Mesendoderm (in vitro differentiated cells): ENCODE results near the gene SERTAD3.
"Not testable (repeated sequence)": the region's sequence is repeated elsewhere in the genome, so short reads cannot be mapped to it uniquely, and the experiment has no call there.

Source experiments
- DNase-seq: peaks from one replicate; pipeline ENCODE4 v3.0.0; 2013
- H2AK5ac ChIP-seq: 2 replicates; pipeline ENCODE4 v1.6.1; 2013; ENCODE audit warnings: low read length, inconsistent platforms
- H2BK120ac ChIP-seq: 2 replicates; pipeline ENCODE4 v1.6.1; 2013; ENCODE audit warnings: low read depth, mild to moderate bottlenecking, low read length, moderate library complexity, mixed read lengths
- H2BK15ac ChIP-seq: replicated peaks from 2 replicates; pipeline ENCODE4 v1.6.1; 2013; ENCODE audit warnings: low read depth, mild to moderate bottlenecking, moderate library complexity
- H2BK5ac ChIP-seq: 2 replicates; pipeline ENCODE4 v1.6.1; 2013; ENCODE audit warnings: low read length, inconsistent platforms
- H3K18ac ChIP-seq: 2 replicates; pipeline ENCODE4 v1.6.1; 2013; ENCODE audit warnings: mild to moderate bottlenecking, low read length, mixed read lengths
- H3K23ac ChIP-seq: one replicate; pipeline ENCODE4 v1.6.1; 2013; ENCODE audit warnings: low read length
- H3K27ac ChIP-seq: 2 replicates; pipeline ENCODE4 v1.5.1; 2013; ENCODE audit warnings: low read depth, mild to moderate bottlenecking, inconsistent platforms, low read length, moderate library complexity
- H3K27me3 ChIP-seq: 2 replicates; pipeline ENCODE4 v1.6.1; 2013; ENCODE audit warnings: low read length, control low read depth, mild to moderate bottlenecking, inconsistent platforms; ENCODE audit not compliant: insufficient read depth, poor library complexity
- H3K36me3 ChIP-seq: 2 replicates; pipeline ENCODE4 v1.6.1; 2013; ENCODE audit warnings: low read length, inconsistent platforms; ENCODE audit not compliant: control insufficient read depth, insufficient read depth
- H3K4ac ChIP-seq: one replicate; pipeline ENCODE4 v1.6.1; 2013; ENCODE audit warnings: low read depth, mild to moderate bottlenecking, low read length, moderate library complexity
- H3K4me1 ChIP-seq: 2 replicates; pipeline ENCODE4 v1.6.1; 2013; ENCODE audit warnings: low read depth, low read length, inconsistent platforms; ENCODE audit not compliant: control insufficient read depth
- H3K4me2 ChIP-seq: 2 replicates; pipeline ENCODE4 v1.6.1; 2013; ENCODE audit warnings: low read length
- H3K4me3 ChIP-seq: 2 replicates; pipeline ENCODE4 v1.5.1; 2013; ENCODE audit warnings: mild to moderate bottlenecking, low read length
- H3K56ac ChIP-seq: one replicate; pipeline ENCODE4 v1.6.1; 2013; ENCODE audit warnings: low read length
- H3K79me1 ChIP-seq: 2 replicates; pipeline ENCODE4 v1.6.1; 2013; ENCODE audit warnings: low read length, inconsistent platforms
- H3K79me2 ChIP-seq: 2 replicates; pipeline ENCODE4 v1.6.1; 2013; ENCODE audit warnings: mild to moderate bottlenecking, low read length; ENCODE audit not compliant: control insufficient read depth, insufficient read depth
- H3K9ac ChIP-seq: 2 replicates; pipeline ENCODE4 v1.6.1; 2013; ENCODE audit warnings: low read length, inconsistent platforms
- H4K5ac ChIP-seq: one replicate; pipeline ENCODE4 v1.6.1; 2013; ENCODE audit warnings: low read length
- H4K8ac ChIP-seq: one replicate; pipeline ENCODE4 v1.6.1; 2013; ENCODE audit warnings: low read depth, mild to moderate bottlenecking, control low read depth, low read length, moderate library complexity
- WGBS: extraction: QIAGEN DNeasy Blood & Tissue Kit; methylation state at CpG from one replicate; pipeline ENCODE4 v1.1.7; 2013; ENCODE audit warnings: low lambda C conversion rate, missing lambda C conversion rate; ENCODE audit not compliant: insufficient coverage; ENCODE audit errors: extremely low coverage; 5-methylcytosine and 5-hydroxymethylcytosine counted together

The SERTAD3 gene

DNA sequence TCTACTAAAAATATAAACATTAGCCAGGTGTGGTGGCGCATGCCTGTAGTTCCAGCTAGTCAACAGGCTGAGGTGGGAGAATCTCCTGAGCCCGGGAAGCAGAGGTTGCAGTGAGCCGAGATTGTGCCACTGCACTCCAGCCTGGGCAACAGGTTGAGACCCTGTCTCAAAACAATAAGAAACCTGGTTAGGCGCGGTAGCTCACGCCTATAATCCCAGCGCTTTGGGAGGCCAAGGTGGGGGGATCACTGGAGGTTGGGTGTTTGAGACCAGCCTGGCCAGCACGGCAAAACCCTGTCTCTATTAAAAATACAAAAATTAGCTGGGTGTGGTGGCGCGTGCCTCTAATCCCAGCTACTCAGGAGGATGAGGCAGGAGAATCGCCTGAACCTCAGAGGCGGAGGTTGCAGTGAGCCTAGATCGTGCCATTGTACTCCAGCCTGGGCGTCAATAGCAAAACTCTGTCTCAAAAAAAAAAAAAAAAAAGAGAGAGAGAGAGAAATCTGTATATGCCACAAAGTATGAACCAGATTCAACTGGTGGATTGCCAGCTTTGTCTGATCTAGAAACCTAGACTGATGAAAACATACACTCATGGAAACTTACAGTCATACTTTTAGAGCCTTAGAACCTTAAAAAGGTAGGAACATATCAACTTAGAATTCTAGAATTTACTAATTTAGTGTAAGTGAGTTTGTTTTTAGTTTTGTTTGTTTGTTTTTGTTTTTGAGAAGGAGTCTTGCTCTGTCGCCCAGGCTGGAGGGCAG lies 31.9 kb upstream of the SERTAD3 start:
- not testable (repeated sequence) for H4K5ac ChIP-seq, H2BK5ac ChIP-seq, H4K8ac ChIP-seq, H3K4me1 ChIP-seq, H3K27ac ChIP-seq, H3K18ac ChIP-seq, H2AK5ac ChIP-seq, H3K79me2 ChIP-seq, H3K4me3 ChIP-seq, H3K79me1 ChIP-seq, H3K27me3 ChIP-seq, H2BK120ac ChIP-seq, H3K4me2 ChIP-seq, H3K36me3 ChIP-seq, H2BK15ac ChIP-seq, H3K23ac ChIP-seq, DNase-seq, H3K56ac ChIP-seq, H3K4ac ChIP-seq, H3K9ac ChIP-seq
- no CpG with 5 or more reads among the region's 15 CpGs for WGBS

DNA sequence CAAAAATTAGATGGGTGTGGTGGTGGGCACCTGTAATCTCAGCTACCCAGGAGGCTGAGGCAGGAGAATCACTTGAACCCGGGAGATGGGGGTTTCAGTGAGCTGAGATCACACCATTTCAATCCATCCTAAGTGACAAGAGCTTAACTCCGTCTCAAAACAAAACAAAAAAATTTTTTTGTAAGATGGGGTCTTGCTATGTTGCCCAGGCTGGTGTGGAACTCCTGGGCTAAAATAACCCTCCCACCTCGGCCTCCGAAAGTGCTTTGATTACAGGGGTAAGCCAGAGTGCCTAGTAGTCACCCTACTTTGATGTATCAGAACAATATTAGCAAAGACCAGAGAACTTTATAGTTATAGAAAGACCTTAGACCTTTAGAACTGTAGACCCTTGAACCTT lies 30.6 kb upstream of the SERTAD3 start:
- WGBS: no CpG with 5 or more reads among the region's 4 CpGs
- H3K4me3 ChIP-seq: no peak overlapping the region

DNA sequence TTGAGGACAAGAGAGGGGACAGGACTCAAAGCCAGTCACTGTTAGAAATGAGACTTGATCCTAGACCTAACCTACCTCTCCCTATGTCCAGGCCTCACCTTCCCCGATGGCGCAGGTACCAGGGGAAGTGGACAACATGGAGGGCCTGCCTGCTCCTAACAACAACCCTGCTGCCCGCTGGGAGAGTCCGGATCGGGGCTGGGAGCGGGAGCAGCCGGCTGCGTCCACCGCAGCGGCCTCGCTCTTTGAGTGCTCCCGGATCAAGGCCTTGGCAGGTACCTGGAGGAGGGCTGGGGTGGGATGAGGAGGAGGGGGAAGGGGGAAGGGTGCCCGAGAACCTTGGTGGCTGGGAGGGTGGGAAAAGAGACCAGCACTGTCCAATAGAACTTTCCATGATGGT lies 28.4 kb upstream of the SERTAD3 start:
- Histone ChIP-seq H2BK120ac (no peak overlapping the region), H3K4me2 (no peak overlapping the region), H3K79me2 (no peaks in the 10 kb centered on the region), H4K8ac (no peak overlapping the region), H4K5ac (no peak overlapping the region), H3K79me1 (no peaks in the 10 kb centered on the region), H3K56ac (no peak overlapping the region), H3K27ac (no peak overlapping the region), H2BK5ac (no peak overlapping the region), H3K23ac (no peak overlapping the region), H3K18ac (no peak overlapping the region), H2AK5ac (no peak overlapping the region), H3K36me3 (no peaks in the 10 kb centered on the region), H2BK15ac (no peak overlapping the region), H3K4ac (no peak overlapping the region), H3K4me3 (no peak overlapping the region), H3K9ac (no peak overlapping the region), H3K27me3 (peaks cover 4% of the 10 kb centered on the region), H3K4me1 (no peaks in the 10 kb centered on the region)
- WGBS: no CpG with 5 or more reads among the region's 13 CpGs
- DNase-seq: no peak

More for the DNA sequence above, 30.6 kb upstream of the SERTAD3 start:
- H2BK15ac ChIP-seq: no peak overlapping the region
- no peak overlapping the region for H3K4me2 ChIP-seq
- no peak overlapping the region for H3K4ac ChIP-seq
- no peak for DNase-seq
- no peaks in the 10 kb centered on the region for H3K4me1 ChIP-seq
- H3K18ac ChIP-seq: no peak overlapping the region
- H2BK120ac ChIP-seq: no peak overlapping the region
- H3K9ac ChIP-seq: no peak overlapping the region
- H3K36me3 ChIP-seq: no peaks in the 10 kb centered on the region
- no peak overlapping the region for H4K5ac ChIP-seq
- H3K27me3 ChIP-seq: no peaks in the 10 kb centered on the region
- no peak overlapping the region for H2BK5ac ChIP-seq
- H2AK5ac ChIP-seq: no peak overlapping the region
- H4K8ac ChIP-seq: no peak overlapping the region
- no peaks in the 10 kb centered on the region for H3K79me2 ChIP-seq
- no peak overlapping the region for H3K56ac ChIP-seq
- H3K79me1 ChIP-seq: no peaks in the 10 kb centered on the region
- no peak overlapping the region for H3K23ac ChIP-seq
- no peak overlapping the region for H3K27ac ChIP-seq

DNA sequence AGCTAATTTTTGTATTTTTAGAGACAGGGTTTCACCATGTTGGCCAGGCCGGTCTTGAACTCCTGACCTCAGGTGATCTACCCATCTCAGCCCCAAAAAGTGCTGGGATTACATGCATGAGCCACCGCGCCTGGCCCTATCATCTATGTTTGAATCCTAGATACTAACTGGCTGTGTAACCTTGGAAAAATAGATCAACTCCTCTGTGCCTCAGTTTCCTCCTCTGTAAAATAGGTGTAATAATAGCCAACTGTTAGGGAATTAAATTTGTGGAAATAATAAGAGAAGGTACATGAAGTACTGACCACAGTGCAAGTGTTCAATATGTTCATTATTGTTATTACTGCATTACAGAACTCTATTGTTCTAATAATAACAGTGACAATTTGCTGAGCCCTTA lies 27.0 kb upstream of the SERTAD3 start:
- H3K4ac ChIP-seq: no peak overlapping the region
- H3K79me2 ChIP-seq: no peaks in the 10 kb centered on the region
- no peak overlapping the region for H3K9ac ChIP-seq
- no peak overlapping the region for H2AK5ac ChIP-seq
- H3K56ac ChIP-seq: no peak overlapping the region
- DNase-seq: no peak
- no peak overlapping the region for H2BK120ac ChIP-seq
- H3K79me1 ChIP-seq: no peaks in the 10 kb centered on the region
- H2BK5ac ChIP-seq: no peak overlapping the region
- H3K4me3 ChIP-seq: no peak overlapping the region
- WGBS: no CpG with 5 or more reads among the region's 3 CpGs
- no peak overlapping the region for H3K27ac ChIP-seq
- H3K36me3 ChIP-seq: no peaks in the 10 kb centered on the region
- no peak overlapping the region for H3K18ac ChIP-seq
- no peak overlapping the region for H3K4me2 ChIP-seq
- H3K23ac ChIP-seq: no peak overlapping the region
- H4K5ac ChIP-seq: no peak overlapping the region
- H2BK15ac ChIP-seq: no peak overlapping the region
- no peaks in the 10 kb centered on the region for H3K4me1 ChIP-seq
- no peak overlapping the region for H4K8ac ChIP-seq
- peaks cover 10% of the 10 kb centered on the region for H3K27me3 ChIP-seq

DNA sequence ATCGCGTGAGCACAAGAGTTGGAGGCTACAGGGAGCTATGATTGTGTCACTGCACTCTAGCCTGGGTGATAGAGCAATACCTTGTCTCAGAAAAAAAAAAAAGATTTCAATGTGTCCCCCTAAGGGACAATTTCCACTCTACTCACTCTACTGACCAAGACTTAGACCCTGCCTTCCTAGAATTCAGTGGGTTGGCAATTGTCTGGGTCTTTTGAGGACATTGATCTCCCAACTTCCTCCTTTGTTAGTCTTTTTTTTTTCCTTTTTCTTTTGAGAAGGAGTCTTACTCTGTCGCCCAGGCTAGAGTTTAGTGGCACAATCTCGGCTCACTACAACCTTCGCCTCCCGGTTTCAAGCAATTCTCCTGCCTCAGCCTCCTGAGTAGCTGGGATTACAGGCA lies 24.9 kb upstream of the SERTAD3 start:
- H3K4me1 ChIP-seq: peaks cover 5% of the 10 kb centered on the region
- H3K9ac ChIP-seq: no peak overlapping the region
- H3K79me2 ChIP-seq: no peaks in the 10 kb centered on the region
- H2BK5ac ChIP-seq: no peak overlapping the region
- DNase-seq: no peak
- no peak overlapping the region for H3K4ac ChIP-seq
- no peak overlapping the region for H4K5ac ChIP-seq
- no peak overlapping the region for H3K18ac ChIP-seq
- H3K36me3 ChIP-seq: no peaks in the 10 kb centered on the region
- no peaks in the 10 kb centered on the region for H3K79me1 ChIP-seq
- no peak overlapping the region for H2BK15ac ChIP-seq
- no peak overlapping the region for H2BK120ac ChIP-seq
- H3K56ac ChIP-seq: no peak overlapping the region
- H3K27ac ChIP-seq: no peak overlapping the region
- no peak overlapping the region for H3K4me3 ChIP-seq
- no peak overlapping the region for H4K8ac ChIP-seq
- H3K27me3 ChIP-seq: peaks cover 10% of the 10 kb centered on the region
- H3K4me2 ChIP-seq: no peak overlapping the region
- no CpG with 5 or more reads among the region's 6 CpGs for WGBS
- H3K23ac ChIP-seq: no peak overlapping the region
- H2AK5ac ChIP-seq: no peak overlapping the region
